SK-N-SH treated with all-trans-retinoic acid at 6 μM for 48 hours (cell line): ENCODE data around the gene FUBP1.

Experiments
- ARNTL ChIP-seq: fragments of 450-650 bp; formaldehyde crosslinking; IDR thresholded peaks from 2 replicates; pipeline ENCODE4 v1.5.0; 2020; ENCODE audit warnings: low read depth, mild to moderate bottlenecking, moderate library complexity, borderline replicate concordance
- BACH2 ChIP-seq: fragments of 250-450 bp; sonication (Bioruptor Pico); IDR thresholded peaks from 2 replicates; pipeline ENCODE4 v1.9.0; 2021; ENCODE audit warnings: mild to moderate bottlenecking, borderline replicate concordance
- CSDC2 ChIP-seq: fragments of 250-450 bp; sonication (Bioruptor Pico); IDR thresholded peaks from 2 replicates; pipeline ENCODE4 v1.5.0; 2020; ENCODE audit warnings: mild to moderate bottlenecking, moderate library complexity
- ESRRG ChIP-seq: fragments of 250-450 bp; sonication (Bioruptor Pico); IDR thresholded peaks from 2 replicates; pipeline ENCODE4 v1.6.1; 2021; ENCODE audit warnings: mild to moderate bottlenecking
- GLIS3 ChIP-seq: fragments of 250-450 bp; sonication (Bioruptor Pico); IDR thresholded peaks from 2 replicates; pipeline ENCODE4 v1.5.0; 2020; ENCODE audit warnings: mild to moderate bottlenecking, moderate library complexity
- ISL1 ChIP-seq: fragments of 250-450 bp; sonication (Bioruptor Pico); IDR thresholded peaks from 2 replicates; pipeline ENCODE4 v2.1.2; 2022; ENCODE audit warnings: mild to moderate bottlenecking, moderate library complexity
- PATZ1 ChIP-seq: fragments of 250-450 bp; sonication (Bioruptor Pico); IDR thresholded peaks from 2 replicates; pipeline ENCODE4 v1.8.0; 2020; ENCODE audit warnings: mild to moderate bottlenecking, moderate library complexity, borderline replicate concordance
- TCF4 ChIP-seq: fragments of 250-450 bp; sonication (Bioruptor Pico); IDR thresholded peaks from 2 replicates; pipeline ENCODE4 v1.8.0; 2021; ENCODE audit warnings: mild to moderate bottlenecking, moderate library complexity, borderline replicate concordance
- ZFP30 ChIP-seq: fragments of 450-650 bp; formaldehyde crosslinking; IDR thresholded peaks from 2 replicates; pipeline ENCODE4 v1.5.0; 2022; ENCODE audit warnings: mild to moderate bottlenecking, moderate library complexity
- TF ChIP-seq, protein P1 (sequence below): fragments of 250-450 bp; sonication (Bioruptor Pico); IDR thresholded peaks from 2 replicates; pipeline ENCODE4 v1.5.1; 2020; ENCODE audit warnings: low read depth, mild to moderate bottlenecking, moderate library complexity
- TF ChIP-seq, protein P2 (sequence below): fragments of 250-450 bp; sonication (Bioruptor Pico); IDR thresholded peaks from 2 replicates; pipeline ENCODE4 v1.8.0; 2021; ENCODE audit warnings: low read depth, mild to moderate bottlenecking, moderate library complexity, borderline replicate concordance

GRCh38 chr1:78009836-78010235 lies 31.0 kb upstream of the FUBP1 start:
- TF ChIP-seq, protein P1, sequence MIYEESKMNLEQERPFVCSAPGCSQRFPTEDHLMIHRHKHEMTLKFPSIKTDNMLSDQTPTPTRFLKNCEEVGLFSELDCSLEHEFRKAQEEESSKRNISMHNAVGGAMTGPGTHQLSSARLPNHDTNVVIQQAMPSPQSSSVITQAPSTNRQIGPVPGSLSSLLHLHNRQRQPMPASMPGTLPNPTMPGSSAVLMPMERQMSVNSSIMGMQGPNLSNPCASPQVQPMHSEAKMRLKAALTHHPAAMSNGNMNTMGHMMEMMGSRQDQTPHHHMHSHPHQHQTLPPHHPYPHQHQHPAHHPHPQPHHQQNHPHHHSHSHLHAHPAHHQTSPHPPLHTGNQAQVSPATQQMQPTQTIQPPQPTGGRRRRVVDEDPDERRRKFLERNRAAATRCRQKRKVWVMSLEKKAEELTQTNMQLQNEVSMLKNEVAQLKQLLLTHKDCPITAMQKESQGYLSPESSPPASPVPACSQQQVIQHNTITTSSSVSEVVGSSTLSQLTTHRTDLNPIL (CRISPR knock-in tag), result no peak
- TF ChIP-seq ISL1 (CRISPR knock-in tag) (no peak), PATZ1 (no peak), CSDC2 (CRISPR knock-in tag) (no peak), ZFP30 (CRISPR knock-in tag) (no peak), ARNTL (no peak), ESRRG (CRISPR knock-in tag) (no peak), BACH2 (no peak), TCF4 (no peak), GLIS3 (CRISPR knock-in tag) (no peak)
- TF ChIP-seq, protein P2, sequence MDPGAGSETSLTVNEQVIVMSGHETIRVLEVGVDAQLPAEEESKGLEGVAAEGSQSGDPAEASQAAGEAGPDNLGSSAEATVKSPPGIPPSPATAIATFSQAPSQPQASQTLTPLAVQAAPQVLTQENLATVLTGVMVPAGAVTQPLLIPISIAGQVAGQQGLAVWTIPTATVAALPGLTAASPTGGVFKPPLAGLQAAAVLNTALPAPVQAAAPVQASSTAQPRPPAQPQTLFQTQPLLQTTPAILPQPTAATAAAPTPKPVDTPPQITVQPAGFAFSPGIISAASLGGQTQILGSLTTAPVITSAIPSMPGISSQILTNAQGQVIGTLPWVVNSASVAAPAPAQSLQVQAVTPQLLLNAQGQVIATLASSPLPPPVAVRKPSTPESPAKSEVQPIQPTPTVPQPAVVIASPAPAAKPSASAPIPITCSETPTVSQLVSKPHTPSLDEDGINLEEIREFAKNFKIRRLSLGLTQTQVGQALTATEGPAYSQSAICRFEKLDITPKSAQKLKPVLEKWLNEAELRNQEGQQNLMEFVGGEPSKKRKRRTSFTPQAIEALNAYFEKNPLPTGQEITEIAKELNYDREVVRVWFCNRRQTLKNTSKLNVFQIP (CRISPR knock-in tag), result no peak
